Endothelial cell of umbilical vein (primary cell): Measurements from ENCODE around the gene SLC39A11.

Experiments
- CTCF ChIP-seq, 2 donors: IDR thresholded peaks; 1 replicate in 1 of 2; 2 replicates in 1 of 2; pipeline ENCODE4 v1.5.1; 2011; ENCODE audit warnings: low read length in 2 of 2, mild to moderate bottlenecking in 2 of 2, moderate library complexity in 2 of 2, control low read depth in 1 of 2, inconsistent platforms in 1 of 2, low read depth in 1 of 2; ENCODE audit not compliant: insufficient read depth in 1 of 2; ENCODE audit errors: extremely low read depth in 1 of 2
- EZH2 ChIP-seq: IDR thresholded peaks from 2 replicates; pipeline ENCODE4 v1.6.1; 2012; ENCODE audit warnings: borderline replicate concordance, low read depth, mild to moderate bottlenecking, moderate library complexity, low read length, inconsistent platforms; ENCODE audit not compliant: severe bottlenecking
- GATA2 ChIP-seq: IDR thresholded peaks from 2 replicates; pipeline ENCODE4 v1.7.0; 2011; ENCODE audit warnings: low read depth, mild to moderate bottlenecking, moderate library complexity, mixed read lengths, low read length; ENCODE audit not compliant: insufficient read length, insufficient read depth
- JUN ChIP-seq: IDR thresholded peaks from 2 replicates; pipeline ENCODE4 v1.6.1; 2011; ENCODE audit warnings: borderline replicate concordance, low read depth; ENCODE audit not compliant: insufficient read length, insufficient read depth
- MAX ChIP-seq: IDR thresholded peaks from 2 replicates; pipeline ENCODE4 v1.6.1; 2011; ENCODE audit not compliant: insufficient read depth, insufficient read length
- MYC ChIP-seq: IDR thresholded peaks from one replicate; pipeline ENCODE4 v1.6.1; 2011; ENCODE audit warnings: mild to moderate bottlenecking, low read depth, low read length
- POLR2A ChIP-seq: IDR thresholded peaks from 2 replicates; pipeline ENCODE4 v1.6.1; 2012; ENCODE audit warnings: low read depth, mild to moderate bottlenecking, control low read depth, low read length

- TF ChIP-seq CTCF (IDR thresholded peaks at IDR 0.05; ENCODE audit: extremely low read depth in 1 of 2, insufficient read depth in 1 of 2, low read depth in 1 of 2, low read length in 2 of 2): no peak
- TF ChIP-seq JUN: no peak
- no peak for TF ChIP-seq POLR2A
- no peak for TF ChIP-seq EZH2
- no peak for TF ChIP-seq GATA2
- no peak for TF ChIP-seq MYC
- no peak for TF ChIP-seq MAX
These were observed 147.0 kb downstream of the SLC39A11 start for GRCh38 chr17:72945473-72945872.
